Muscle of arm (tissue), 12 donors: Measurements from ENCODE around the gene AXIN2. TPM values are rescaled to one million over a fixed set of nuclear protein-coding genes. Genes with fewer than 3 reads are reported as not detected.

ENCODE experiments used
- DNase-seq: peaks from one replicate; pipeline ENCODE4 v3.0.0-alpha.2; 2013
- polyA plus RNA-seq, 12 donors: library from polyadenylated mRNA; unstranded; fragments of 120-200 nt; gene quantifications; one replicate each; pipeline ENCODE4 v1.2.1, GENCODE V29; 2013; ENCODE audit not compliant: insufficient read length in 12 of 12

AXIN2 gene
- polyA plus RNA-seq, 12 donors = 11.0 to 40.4 (median 19.7) TPM; not detected in 1

GRCh38 chr17:65556014-65556909 lies 5.2 kb downstream of the AXIN2 start:
- DNase-seq = peak; percentile 52

- no peak for DNase-seq
These were observed 6.8 kb downstream of the AXIN2 start for GRCh38 chr17:65554553-65555223.

- no peak for DNase-seq
These were observed 7.5 kb downstream of the AXIN2 start for GRCh38 chr17:65553646-65554552.

DNA sequence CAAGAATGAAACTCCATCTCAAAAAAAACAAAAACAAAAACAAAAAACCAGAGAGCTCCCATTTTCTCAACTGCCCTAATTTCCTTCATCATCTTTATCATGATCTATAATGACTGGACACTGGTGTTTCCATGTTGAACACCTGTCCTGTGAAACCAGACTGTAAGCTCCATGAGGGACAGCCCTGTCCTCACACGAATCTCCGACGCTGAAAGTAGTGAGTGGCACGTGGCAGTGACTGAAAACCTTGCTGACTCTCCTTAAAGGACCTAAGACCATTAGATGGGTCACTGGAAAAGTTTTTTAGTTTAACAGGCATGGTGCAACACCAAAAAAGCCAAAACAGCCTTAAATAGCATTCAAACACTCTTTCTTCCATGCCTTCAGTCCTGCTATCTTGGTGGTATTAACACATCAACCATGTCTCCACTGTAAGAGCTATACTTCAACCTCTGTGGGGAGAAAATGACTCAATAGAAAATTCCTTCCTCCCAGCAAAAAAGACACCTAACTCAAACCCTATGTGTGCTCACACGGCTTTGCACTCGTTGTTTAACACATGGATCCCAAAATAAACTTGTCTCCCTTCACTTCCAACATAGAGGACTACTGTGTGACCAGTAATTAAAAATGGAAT lies 8.3 kb downstream of the AXIN2 start:
- DNase-seq = no peak

DNA sequence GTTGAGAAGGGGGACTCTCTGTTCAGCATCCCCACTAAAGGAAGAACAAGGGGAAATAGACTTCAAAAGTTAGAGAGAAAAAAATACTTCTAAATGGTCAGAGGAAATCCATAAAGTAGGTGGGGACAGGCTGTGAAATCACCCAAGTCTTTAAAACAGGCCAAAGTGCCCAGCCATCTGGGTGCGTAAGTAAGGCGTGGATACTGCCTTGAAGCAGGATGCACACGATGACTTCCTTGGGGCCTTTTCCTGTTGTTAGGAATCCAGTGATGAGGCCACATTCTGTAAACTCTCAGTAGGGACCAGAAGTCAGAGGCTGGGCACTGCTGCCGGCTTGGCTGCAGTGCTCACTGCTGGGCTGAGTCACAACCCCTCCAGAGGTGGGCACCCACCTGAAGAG lies 9.2 kb downstream of the AXIN2 start:
- no peak for DNase-seq

DNA sequence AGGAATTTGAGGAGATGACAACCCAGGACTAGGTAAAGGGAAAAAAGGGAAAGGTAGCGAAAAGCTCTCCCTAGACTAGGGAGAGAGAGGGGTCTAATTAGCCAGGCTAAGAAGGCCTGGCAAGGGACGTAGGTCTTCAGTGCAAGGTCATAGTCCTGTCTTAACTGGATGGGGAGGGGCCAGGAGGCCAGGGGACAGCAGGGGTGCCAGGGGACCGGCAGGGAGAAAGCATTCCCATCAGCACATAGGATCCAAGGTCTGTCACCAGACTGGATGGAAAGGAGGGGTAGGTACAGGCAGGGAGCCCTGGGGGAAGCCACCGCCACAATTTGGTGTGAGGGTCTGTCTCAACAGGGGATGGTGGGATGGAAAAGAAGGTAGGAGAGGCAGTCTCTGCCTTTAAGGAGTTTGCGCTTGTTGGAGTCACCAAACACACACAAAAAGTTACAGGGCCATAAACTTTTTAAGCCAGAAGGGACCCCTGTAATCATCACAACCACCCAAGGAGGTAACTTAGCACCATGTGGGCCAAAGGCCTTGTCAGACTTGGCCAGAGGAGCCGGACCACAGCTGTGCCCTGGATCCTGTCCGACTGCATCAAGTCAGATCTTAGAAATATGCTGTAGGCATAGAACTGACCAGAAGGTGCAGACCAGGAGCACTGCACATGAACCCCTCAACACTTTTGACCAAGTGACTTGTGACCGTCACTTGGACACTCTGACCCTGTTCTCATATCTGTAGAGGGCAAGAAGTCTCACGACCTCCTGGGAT lies 10.0 kb downstream of the AXIN2 start:
- no peak for DNase-seq

- DNase-seq = no peak
These were observed 10.7 kb downstream of the AXIN2 start for GRCh38 chr17:65550758-65551157.

- no peak for DNase-seq
These were observed 11.3 kb downstream of the AXIN2 start for GRCh38 chr17:65550075-65550662.

GRCh38 chr17:65548269-65548969 lies 13.0 kb downstream of the AXIN2 start:
- no peak for DNase-seq

DNA sequence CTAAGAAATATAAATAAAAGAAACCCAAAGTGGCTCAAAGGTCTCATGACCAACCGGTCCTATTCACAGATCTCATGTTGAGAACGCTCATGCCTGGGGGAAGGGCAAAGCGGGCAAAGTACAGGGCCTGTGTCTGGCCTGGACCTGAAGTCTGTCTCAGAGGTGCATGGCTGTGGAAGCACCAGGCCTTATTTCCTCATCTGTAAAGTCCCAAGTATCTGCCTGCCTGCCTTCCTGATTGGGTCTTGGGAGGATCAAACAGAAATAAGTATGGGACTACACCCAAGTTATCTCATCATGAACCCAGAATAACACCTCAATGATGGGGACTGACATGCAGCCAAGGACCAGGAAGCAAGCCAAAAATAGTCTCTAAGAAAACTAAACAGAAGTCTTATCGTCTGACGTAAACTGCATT lies 14.2 kb downstream of the AXIN2 start:
- DNase-seq = peak; percentile 57

DNA sequence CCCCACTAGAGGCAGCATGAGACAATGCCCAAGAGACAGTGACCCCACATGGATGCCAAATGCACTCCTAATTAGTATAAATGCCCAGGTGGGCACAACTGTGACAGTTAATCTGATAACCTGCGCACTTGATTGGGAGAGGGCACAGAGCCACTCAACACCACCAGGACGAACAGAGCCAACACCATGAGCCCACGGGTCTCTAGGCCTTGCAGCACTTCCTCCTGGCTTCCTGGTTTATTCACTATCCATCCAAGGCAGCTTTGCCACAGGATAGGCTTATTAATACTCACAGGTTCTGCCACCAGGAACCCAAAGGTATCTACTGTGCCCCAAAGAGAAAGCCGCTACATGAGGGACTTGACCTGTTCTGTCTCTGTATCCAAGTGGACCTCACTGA lies 14.9 kb downstream of the AXIN2 start:
- DNase-seq = no peak

DNA sequence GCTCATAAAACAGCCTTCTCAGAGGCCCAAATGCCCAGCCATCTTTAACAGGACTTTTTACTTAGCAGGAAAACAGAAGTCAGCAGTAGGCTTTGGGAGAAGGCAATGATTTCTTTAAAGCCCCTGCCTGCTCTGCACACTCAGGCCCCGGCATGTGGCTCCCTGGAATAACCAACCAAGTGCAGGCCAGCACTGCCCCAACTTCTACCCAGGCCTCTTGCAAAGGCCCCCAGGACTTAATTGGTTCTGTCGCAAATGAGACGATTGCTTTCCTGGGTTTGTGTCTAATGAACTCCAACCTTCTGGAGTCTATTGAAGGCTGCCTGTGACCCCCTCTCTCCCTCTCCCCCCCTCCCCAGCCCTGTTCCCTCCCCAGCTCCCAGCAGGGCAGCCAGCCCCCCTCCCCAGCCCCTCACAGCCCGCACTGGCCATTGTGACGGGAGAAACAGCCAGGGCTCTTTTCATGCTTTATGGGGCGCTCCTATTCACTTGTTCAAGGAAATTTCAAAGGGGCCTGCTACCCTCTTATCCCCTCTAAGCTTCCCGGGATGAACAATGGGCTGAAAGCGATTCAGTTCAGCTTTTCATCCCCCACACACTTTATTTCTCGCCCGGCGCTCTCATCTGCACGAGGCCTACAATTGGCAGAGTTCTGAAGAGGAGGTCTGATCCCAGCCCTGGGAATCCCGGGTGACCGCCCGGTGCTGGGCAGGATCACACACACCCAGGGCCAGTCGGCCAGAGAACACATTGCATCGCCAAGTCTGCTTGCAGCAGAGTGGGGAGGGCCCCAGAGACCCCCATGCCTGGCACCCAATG lies 15.5 kb downstream of the AXIN2 start:
- DNase-seq = no peak

DNA sequence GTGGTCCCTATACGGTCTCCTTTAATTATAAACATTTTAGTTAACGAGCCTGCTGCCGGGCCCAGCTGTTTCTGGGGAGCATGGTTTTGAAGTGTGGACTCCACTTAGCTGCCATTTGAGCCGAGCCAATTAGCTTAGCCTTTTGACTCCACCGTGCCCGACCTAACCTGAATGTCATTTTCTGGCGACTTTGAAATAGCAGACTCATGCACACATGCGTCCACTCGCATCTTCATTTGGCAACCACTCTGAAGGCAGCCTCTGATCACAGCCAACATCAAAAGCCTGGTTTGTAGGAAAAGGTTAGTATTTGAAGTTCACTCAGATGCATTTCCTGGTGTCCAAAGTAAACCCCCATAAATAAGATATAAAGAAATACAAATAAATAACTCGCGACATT lies 16.8 kb downstream of the AXIN2 start:
- DNase-seq = no peak

DNA sequence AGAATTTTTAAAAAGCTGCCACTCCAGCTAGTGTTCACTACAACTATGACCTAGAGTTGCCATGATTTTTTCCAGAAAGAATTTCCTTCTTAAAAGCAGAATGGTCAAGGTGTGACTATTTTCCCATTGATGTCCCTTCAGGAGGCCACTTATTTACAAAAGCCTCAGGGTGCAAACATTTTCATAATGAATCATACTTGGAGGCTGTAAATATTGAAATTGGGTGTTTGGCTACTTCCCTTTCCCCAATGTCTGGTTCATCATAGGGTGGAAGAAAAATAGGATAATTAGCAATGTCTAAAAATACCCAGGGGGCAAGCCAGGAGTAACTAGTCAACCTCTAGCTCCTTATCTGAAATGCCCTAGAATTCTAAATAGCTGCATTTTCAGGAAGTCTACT lies 18.8 kb downstream of the AXIN2 start:
- no peak for DNase-seq

DNA sequence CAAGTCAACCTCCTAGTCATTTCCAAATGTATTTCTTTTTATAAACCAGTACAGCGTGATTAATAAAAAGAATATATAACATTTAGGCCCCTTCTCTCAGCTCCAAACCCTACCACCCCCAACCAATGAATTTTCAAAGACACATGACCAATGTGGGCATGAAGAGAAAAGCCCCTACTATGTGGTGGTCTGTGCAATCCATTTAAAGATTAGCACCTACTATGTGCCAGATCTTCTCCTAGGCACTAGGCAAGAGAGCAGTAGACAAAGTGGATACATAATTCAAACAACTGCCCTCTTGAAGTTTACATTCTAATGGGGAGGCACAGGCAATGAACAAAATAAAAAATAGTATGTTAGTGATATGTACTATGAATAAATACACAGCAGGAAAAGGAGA lies 19.4 kb downstream of the AXIN2 start:
- DNase-seq = no peak

DNA sequence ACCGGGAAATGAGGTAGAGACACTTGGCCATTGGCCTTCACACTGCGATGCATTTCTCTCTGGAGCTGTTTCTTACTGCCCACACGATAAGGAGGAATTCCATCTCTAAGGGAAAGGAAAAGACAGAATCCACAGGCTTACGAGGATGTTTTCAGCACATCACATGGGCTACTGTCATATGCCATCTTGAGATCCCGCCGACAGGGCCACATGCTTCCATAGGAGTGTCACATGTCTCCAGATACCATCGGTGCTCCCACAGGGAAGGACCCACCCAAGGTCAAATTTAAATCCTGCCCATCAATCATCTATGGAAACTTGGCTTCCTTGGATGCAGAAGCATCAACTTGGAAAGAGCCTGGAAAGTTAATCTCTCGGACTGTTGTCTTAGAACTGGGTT lies 20.0 kb downstream of the AXIN2 start:
- no peak for DNase-seq

- DNase-seq = no peak
These were observed 21.7 kb downstream of the AXIN2 start for GRCh38 chr17:65539630-65540266.
